K562 (cell line): ENCODE data around the gene TMEM141. TPM values are rescaled to one million over a fixed set of nuclear protein-coding genes. Genes with fewer than 3 reads are reported as not detected.

Experiments
- ATAC-seq: fragments of 200-7000 bp; cut with Tn5 transposase; 3 replicates; pipeline ENCODE4 v1.9.1; 2020; ENCODE audit warnings: moderate library complexity
- BruUV-seq: library from RNA; stranded (reverse); fragments of 400-500 nt; replicated peaks from 2 replicates; lab custom pipeline; 2021; lab: Mats Ljungman, UMichigan
- CTCF ChIA-PET: fragments of 300-600 bp; formaldehyde crosslinking; extraction: SDS; loops from one replicate; lab custom pipeline; 2021; ENCODE audit warnings: low intra/inter-chr PET ratio; lab: Yijun Ruan, JAX
- POLR2A ChIA-PET: fragments of 300-600, 350-650 bp; sonication (Branson Sonifier 250); formaldehyde crosslinking; extraction: SDS; loops from one replicate; lab custom pipeline; 2021; ENCODE audit warnings: antibody characterized with exemption, inconsistent platforms; lab: Yijun Ruan, JAX
- DNase-seq, 4 experiments: peaks; one replicate each; pipeline versions ENCODE4 v3.0.0 to v3.0.0-alpha.2; 2011 to 2018; ENCODE audit warnings: low spot score in 3 of 4, mixed read lengths in 3 of 4; ENCODE audit errors: extremely low read depth in 1 of 4
- FAIRE-seq: peaks from 2 replicates; lab custom pipeline; 2011; peaks lifted over from hg19 to GRCh38; lab: Jason Lieb, UNC
- H2AFZ ChIP-seq: 2 replicates; pipeline ENCODE4 v1.6.0; 2011; ENCODE audit warnings: low read depth, low read length, control low read depth, inconsistent platforms
- H3K27ac ChIP-seq: fragments of 200-600 bp; 3 replicates; pipeline ENCODE4 v1.8.0; 2011; ENCODE audit warnings: low read depth, mild to moderate bottlenecking, control low read depth, inconsistent platforms, low read length, moderate library complexity, mixed read lengths; ENCODE audit errors: extremely low read depth
- H3K27me3 ChIP-seq, 2 experiments: fragments of 300-600 bp in 1 of 2; 2 replicates in 1 of 2; 3 replicates in 1 of 2; pipeline versions ENCODE4 v1.6.0 to v1.8.0; 2011; ENCODE audit warnings: inconsistent platforms in 2 of 2, low read length in 2 of 2, mild to moderate bottlenecking in 1 of 2, mixed read lengths in 1 of 2, moderate library complexity in 1 of 2; ENCODE audit not compliant: control insufficient read depth in 2 of 2, insufficient read depth in 2 of 2
- H3K36me3 ChIP-seq: fragments of 300-600 bp; 3 replicates; pipeline ENCODE4 v1.8.0; 2011; ENCODE audit warnings: mild to moderate bottlenecking, low read length, inconsistent platforms; ENCODE audit not compliant: control insufficient read depth, insufficient read depth
- H3K4me1 ChIP-seq, 2 experiments: fragments of 200-600 bp in 1 of 2; replicated peaks in 1 of 2; 2 replicates in 1 of 2; 3 replicates in 1 of 2; pipeline versions ENCODE4 v1.5.1 to v1.8.0; 2011; ENCODE audit warnings: inconsistent platforms in 2 of 2, low read length in 2 of 2, mild to moderate bottlenecking in 1 of 2, mixed read lengths in 1 of 2, moderate library complexity in 1 of 2; ENCODE audit not compliant: control insufficient read depth in 2 of 2, insufficient read depth in 2 of 2
- H3K4me2 ChIP-seq: 2 replicates; pipeline ENCODE4 v1.6.1; 2011; ENCODE audit warnings: low read length, control low read depth, inconsistent platforms, mixed read lengths; ENCODE audit not compliant: insufficient read depth
- H3K4me3 ChIP-seq: fragments of 200-600 bp; sonication (generic), shearing (Covaris generic); 2 replicates; pipeline ENCODE4 v1.5.1; 2016; ENCODE audit warnings: control low read depth, inconsistent platforms
- H3K79me2 ChIP-seq: fragments of 200-600 bp; 3 replicates; pipeline ENCODE4 v1.8.0; 2011; ENCODE audit warnings: low read length, inconsistent platforms; ENCODE audit not compliant: control insufficient read depth, insufficient read depth
- H3K9ac ChIP-seq, 2 experiments: 2 replicates each; pipeline versions ENCODE4 v1.6.0 to v1.6.1; 2011; ENCODE audit warnings: low read depth in 2 of 2, low read length in 2 of 2, control low read depth in 1 of 2, inconsistent platforms in 1 of 2, mild to moderate bottlenecking in 1 of 2, mixed read lengths in 1 of 2; ENCODE audit not compliant: insufficient read depth in 1 of 2
- H3K9me1 ChIP-seq: one replicate; pipeline ENCODE4 v1.6.0; 2011; ENCODE audit warnings: inconsistent platforms, mild to moderate bottlenecking, low read length, moderate library complexity; ENCODE audit not compliant: control insufficient read depth, insufficient read depth
- H3K9me3 ChIP-seq: replicated peaks from 2 replicates; pipeline ENCODE4 v1.5.1; 2011; ENCODE audit warnings: low read depth, low read length, inconsistent platforms; ENCODE audit not compliant: control insufficient read depth, insufficient read depth
- H4K20me1 ChIP-seq: replicated peaks from 2 replicates; pipeline ENCODE4 v1.6.1; 2011; ENCODE audit warnings: low read length, inconsistent platforms, mixed read lengths; ENCODE audit not compliant: control insufficient read depth, insufficient read depth
- CBX5 ChIP-seq: IDR thresholded peaks from 2 replicates; pipeline ENCODE4 v1.6.1; 2014; ENCODE audit warnings: low read depth, borderline replicate concordance
- HNRNPK ChIP-seq: fragments of 200-400 bp; formaldehyde crosslinking; IDR thresholded peaks from one replicate; pipeline ENCODE4 v1.6.1; 2018; ENCODE audit warnings: mild to moderate bottlenecking, low read depth, low read length; ENCODE audit not compliant: poor library complexity, severe bottlenecking
- KDM5B ChIP-seq: fragments of 200-600 bp; sonication (generic); IDR thresholded peaks from 2 replicates; pipeline ENCODE4 v1.6.1; 2012; ENCODE audit warnings: low read depth, mild to moderate bottlenecking, moderate library complexity, low read length, control low read depth, inconsistent platforms; ENCODE audit not compliant: insufficient replicate concordance
- MXD1 ChIP-seq: fragments of 250-450 bp; sonication (Bioruptor Pico); IDR thresholded peaks from 2 replicates; pipeline ENCODE4 v1.8.0; 2021; ENCODE audit warnings: borderline replicate concordance, mild to moderate bottlenecking, moderate library complexity; ENCODE audit not compliant: poor library complexity, severe bottlenecking
- PYGO2 ChIP-seq: fragments of 450-650 bp; IDR thresholded peaks from 2 replicates; pipeline ENCODE4 v1.6.1; 2016; ENCODE audit warnings: mild to moderate bottlenecking, missing genetic modification characterization, moderate library complexity, missing compliant biosample characterization
- TCF7L2 ChIP-seq: fragments of 150-350 bp; IDR thresholded peaks from 2 replicates; pipeline ENCODE4 v1.6.1; 2016; ENCODE audit warnings: low read depth, mild to moderate bottlenecking, low read length, moderate library complexity
- ZKSCAN1 ChIP-seq: fragments of 150-350 bp; IDR thresholded peaks from 2 replicates; pipeline ENCODE4 v1.6.1; 2016; ENCODE audit warnings: low read depth, low read length
- ZNF778 ChIP-seq: fragments of 450-650 bp; formaldehyde crosslinking; IDR thresholded peaks from 2 replicates; pipeline ENCODE4 v1.4.0; 2020; ENCODE audit warnings: mild to moderate bottlenecking, moderate library complexity
- WGBS: fragments of 100-300 bp; shearing (Covaris generic); methylation state at CpG from one replicate; pipeline ENCODE4 v1.1.6; 2016; ENCODE audit warnings: low coverage, mixed read lengths; ENCODE audit not compliant: insufficient coverage; ENCODE audit errors: missing lambda C conversion rate; 5-methylcytosine and 5-hydroxymethylcytosine counted together
- in situ Hi-C: fragments of 300-500 bp; cut with MboI; formaldehyde crosslinking; loops from 4 replicates; pipeline ENCODE4 v1.15.0; 2018; ENCODE audit warnings: inconsistent platforms, mixed read lengths
- intact Hi-C: fragments of 100-400 bp; cut with micrococcal nuclease; formaldehyde crosslinking; loops from 2 replicates; pipeline ENCODE4 v1.14.2; 2022
- polyA plus RNA-seq, 8 experiments: library from polyadenylated mRNA; depleted of rRNA in 4 of 8; stranded (reverse) in 5 of 8; unstranded in 3 of 8; fragments of >200 nt; fragmentation: Nextera tagmentation in 2 of 8; fragmentation: Illumina TruSeq in 1 of 8; extraction: Ambion mirVana in 2 of 8; extraction: Trizol in 1 of 8; gene quantifications; 2 replicates each; pipeline versions ENCODE4 v1.2.1 to v1.2.3, GENCODE V29; 2011 to 2014; ENCODE audit warnings: inconsistent platforms in 1 of 8, missing spikeins in 1 of 8
- total RNA-seq, 7 experiments: library from RNA; depleted of rRNA in 6 of 7; stranded (reverse); fragments of >200 nt in 6 of 7; fragmentation: Illumina TruSeq in 2 of 7; extraction: Trizol in 2 of 7; gene quantifications; 2 replicates each; pipeline versions ENCODE4 v1.2.1 to v1.2.3, GENCODE V29; 2011 to 2021; ENCODE audit warnings: low replicate concordance in 1 of 7
- TF ChIP-seq, protein P1 (sequence below): fragments of 450-650 bp; IDR thresholded peaks from 2 replicates; pipeline ENCODE4 v1.6.1; 2017; ENCODE audit warnings: mild to moderate bottlenecking, moderate library complexity
- TF ChIP-seq, protein P2 (sequence below): fragments of 450-650 bp; IDR thresholded peaks from 2 replicates; pipeline ENCODE4 v1.6.1; 2016; ENCODE audit warnings: low read depth, mild to moderate bottlenecking, moderate library complexity

TMEM141 gene
- total and polyA plus RNA-seq, 9 of the 15 experiments (the other 6 are each of a cell fraction or from before 2014, with no cell fraction given) = 21.5 to 123 (median 74.8) TPM

- ATAC-seq (no peak), DNase-seq (no peak), FAIRE-seq (no peak)
- H3K9ac ChIP-seq = no peak overlapping the region
- BruUV-seq = no TSS peak
- peaks cover 92% of the 10 kb centered on the region for H3K36me3 ChIP-seq
- no peaks in the 10 kb centered on the region for H3K27me3 ChIP-seq
- ChIA-PET CTCF (no interaction called here), POLR2A (interaction anchor here (0.6 to 1.2 kb wide), 5 partner anchors 9 to 802 kb away, joined by 3 to 4 read pairs (median 3); partner anchors contain the start of gene AJM1)
- 95% methylated on average over 28 of the region's 31 CpGs for WGBS
- in situ Hi-C loops (no loop called here), intact Hi-C loops (no loop called here)
- no peaks in the 10 kb centered on the region; the same call in 1 of the 2 replicates for H4K20me1 ChIP-seq
- no peak for TF ChIP-seq MXD1 (CRISPR knock-in tag)
- TF ChIP-seq, protein P1, sequence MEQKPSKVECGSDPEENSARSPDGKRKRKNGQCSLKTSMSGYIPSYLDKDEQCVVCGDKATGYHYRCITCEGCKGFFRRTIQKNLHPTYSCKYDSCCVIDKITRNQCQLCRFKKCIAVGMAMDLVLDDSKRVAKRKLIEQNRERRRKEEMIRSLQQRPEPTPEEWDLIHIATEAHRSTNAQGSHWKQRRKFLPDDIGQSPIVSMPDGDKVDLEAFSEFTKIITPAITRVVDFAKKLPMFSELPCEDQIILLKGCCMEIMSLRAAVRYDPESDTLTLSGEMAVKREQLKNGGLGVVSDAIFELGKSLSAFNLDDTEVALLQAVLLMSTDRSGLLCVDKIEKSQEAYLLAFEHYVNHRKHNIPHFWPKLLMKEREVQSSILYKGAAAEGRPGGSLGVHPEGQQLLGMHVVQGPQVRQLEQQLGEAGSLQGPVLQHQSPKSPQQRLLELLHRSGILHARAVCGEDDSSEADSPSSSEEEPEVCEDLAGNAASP = no peak
- no peak for TF ChIP-seq PYGO2
- TF ChIP-seq, protein P2, sequence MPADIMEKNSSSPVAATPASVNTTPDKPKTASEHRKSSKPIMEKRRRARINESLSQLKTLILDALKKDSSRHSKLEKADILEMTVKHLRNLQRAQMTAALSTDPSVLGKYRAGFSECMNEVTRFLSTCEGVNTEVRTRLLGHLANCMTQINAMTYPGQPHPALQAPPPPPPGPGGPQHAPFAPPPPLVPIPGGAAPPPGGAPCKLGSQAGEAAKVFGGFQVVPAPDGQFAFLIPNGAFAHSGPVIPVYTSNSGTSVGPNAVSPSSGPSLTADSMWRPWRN = no peak
- TF ChIP-seq CBX5 = no peak
- TF ChIP-seq TCF7L2 = no peak
- TF ChIP-seq ZKSCAN1 = no peak
- no peak for TF ChIP-seq HNRNPK
- TF ChIP-seq ZNF778 = no peak
- TF ChIP-seq KDM5B = no peak
- H3K9me3 ChIP-seq = no peaks in the 10 kb centered on the region
- H3K4me3 ChIP-seq = no peak overlapping the region
- H3K79me2 ChIP-seq = peaks cover 3% of the 10 kb centered on the region; the same call in 1 of the 3 replicates
- peaks cover 0 to 50% of the 10 kb centered on the region in 2 experiments; a peak in 2 of 5 replicates for H3K4me1 ChIP-seq
- no peak overlapping the region for H3K4me2 ChIP-seq
- no peak overlapping the region for H3K27ac ChIP-seq
- H3K9me1 ChIP-seq = peaks cover under 1% of the 10 kb centered on the region
- no peak overlapping the region for H2AFZ ChIP-seq
Measured at GRCh38 chr9:136828474-136829140, 37.5 kb downstream of the TMEM141 start.
